SK-MEL-5 (cell line): ENCODE data around the gene ARF3. TPM values are rescaled to one million over a fixed set of nuclear protein-coding genes. Genes with fewer than 3 reads are reported as not detected.

ENCODE experiments used
- DNase-seq: peaks from one replicate; pipeline ENCODE4 v3.0.0-alpha.2; 2016; ENCODE audit warnings: low read depth, low spot score
- in situ Hi-C: cut with HindIII; loops from 2 replicates; pipeline ENCODE4 v1.10.0; 2016; ENCODE audit warnings: low sequenced_read_pairs, high pct_unique_total_duplicates, low pct_unique_long_range_greater_than_20kb
- polyA plus RNA-seq, 2 experiments: library from polyadenylated mRNA; depleted of rRNA; stranded (reverse); fragments of >200 nt; gene quantifications; 2 replicates each; pipeline ENCODE4 v1.2.3, GENCODE V29; 2015
- total RNA-seq: library from RNA; depleted of rRNA; stranded (reverse); fragments of >200 nt; shearing (Covaris generic); gene quantifications from 2 replicates; pipeline ENCODE4 v1.2.3, GENCODE V29; 2014; rRNA removed

The ARF3 gene
- 92.3 and 95.8 TPM in 2 replicates for total RNA-seq
- polyA plus RNA-seq (2015; cell fraction: cytosol; rRNA removed): 169 and 225 TPM in 2 replicates
- polyA plus RNA-seq (2015; cell fraction: nucleus; rRNA removed): 61.2 and 62.2 TPM in 2 replicates

DNA sequence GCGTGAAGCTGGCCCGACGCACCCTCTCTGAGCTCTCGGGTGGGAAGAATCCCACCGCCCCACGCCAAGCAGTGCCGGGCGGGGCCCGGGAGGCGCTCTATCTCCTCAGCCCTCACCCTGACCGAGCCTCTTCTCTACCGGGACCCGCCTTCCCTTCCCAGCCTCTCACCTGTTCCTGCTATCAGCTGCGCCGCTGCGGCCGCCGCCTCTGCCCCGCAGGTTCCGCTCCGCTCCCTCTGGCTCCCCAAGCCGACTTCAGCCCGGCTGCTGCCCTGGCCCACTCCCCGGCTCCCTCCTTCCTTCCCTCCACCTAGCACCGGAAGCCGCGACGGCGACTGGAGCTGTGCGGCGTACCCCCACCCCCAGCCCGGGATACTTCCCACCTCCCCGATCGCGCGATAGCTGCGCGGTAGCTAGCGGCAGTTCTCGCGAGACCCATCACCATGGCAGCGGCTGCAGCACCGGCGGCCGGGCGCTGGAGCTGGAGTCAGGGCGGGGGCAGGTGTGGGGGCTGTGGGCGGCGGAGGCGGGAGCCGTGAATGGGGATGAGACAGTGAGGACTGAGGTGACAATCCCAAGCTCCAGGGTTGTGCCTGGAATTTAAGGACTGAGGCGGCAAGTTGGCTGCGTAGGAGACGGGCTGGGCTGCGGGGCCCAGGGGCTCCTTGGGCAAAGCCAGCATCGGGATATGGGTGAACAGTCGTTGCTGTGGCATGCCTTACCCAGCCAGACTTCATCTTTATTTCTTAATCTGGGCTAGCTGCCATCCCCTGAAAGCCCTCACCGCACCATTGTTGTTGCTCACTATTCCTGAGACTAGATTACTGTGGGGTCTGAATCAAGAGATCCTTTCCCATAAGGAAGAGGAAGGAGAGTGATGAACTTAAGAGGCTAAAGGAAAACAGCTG lies at the start of gene ARF3:
TSS of gene ARF3 (minus strand) at position 347 of the 908 bp plus-strand sequence. CDS start 16,392 bp downstream, outside the sequence.
- peak; percentile 93 for DNase-seq
- in situ Hi-C loops: no loop called here

- in situ Hi-C loops: no loop called here
- DNase-seq: no peak
Measured at GRCh38 chr12:49000346-49000745, 43.1 kb upstream of the ARF3 start.

- in situ Hi-C loops: no loop called here
Measured at GRCh38 chr12:48999371-49000131, 42.3 kb upstream of the ARF3 start, which contains the start of gene DDN. Gene DDN (minus strand): TSS chr12:48999375. CDS start chr12:48999287, 88 bp downstream.

DNA sequence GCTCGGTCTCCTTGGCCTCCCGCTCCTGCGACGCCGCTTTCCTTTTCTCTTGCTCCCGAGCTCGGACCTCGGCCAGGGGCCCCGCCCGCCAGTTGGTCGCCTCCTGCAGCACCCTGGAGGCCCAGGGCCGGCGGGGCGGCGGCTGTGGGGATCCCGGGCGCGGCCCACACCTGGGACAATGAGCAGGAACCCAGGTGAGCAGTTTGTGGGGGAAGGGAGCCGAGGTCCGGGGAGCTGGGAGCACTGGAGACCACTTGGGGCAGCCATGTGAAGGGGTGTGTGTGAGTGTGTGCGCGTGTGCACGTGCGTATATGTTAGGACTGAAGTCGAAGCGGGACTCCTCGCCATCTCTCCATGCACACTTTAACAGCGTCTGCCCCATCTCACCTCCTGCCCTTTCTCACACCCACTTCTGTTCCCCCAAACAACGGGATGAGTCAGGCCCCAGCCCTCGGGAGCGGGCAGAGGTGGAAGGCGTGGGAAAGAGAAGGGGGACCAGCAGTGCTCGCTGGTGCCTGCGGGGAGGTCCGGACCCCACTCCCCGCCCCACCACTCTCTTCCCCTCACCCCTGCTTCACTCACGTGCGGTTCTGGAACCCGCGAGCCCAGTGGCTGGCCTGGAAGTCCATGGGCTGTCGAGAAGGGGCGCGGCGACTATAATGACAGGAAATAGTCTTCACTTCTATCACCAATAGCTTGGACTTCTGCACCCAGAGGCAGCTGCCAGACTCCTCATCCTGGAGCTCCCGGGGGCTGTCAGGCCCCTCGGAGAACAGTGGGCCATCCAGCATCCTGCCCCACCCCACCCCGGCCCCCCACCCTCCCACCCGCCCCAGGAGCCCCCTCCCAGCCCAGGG lies 41.4 kb upstream of the ARF3 start:
- in situ Hi-C loops: no loop called here
- no peak for DNase-seq

More at GRCh38 chr12:48999371-49000131, 42.3 kb upstream of the ARF3 start, which contains the start of gene DDN:
- no peak for DNase-seq

DNA sequence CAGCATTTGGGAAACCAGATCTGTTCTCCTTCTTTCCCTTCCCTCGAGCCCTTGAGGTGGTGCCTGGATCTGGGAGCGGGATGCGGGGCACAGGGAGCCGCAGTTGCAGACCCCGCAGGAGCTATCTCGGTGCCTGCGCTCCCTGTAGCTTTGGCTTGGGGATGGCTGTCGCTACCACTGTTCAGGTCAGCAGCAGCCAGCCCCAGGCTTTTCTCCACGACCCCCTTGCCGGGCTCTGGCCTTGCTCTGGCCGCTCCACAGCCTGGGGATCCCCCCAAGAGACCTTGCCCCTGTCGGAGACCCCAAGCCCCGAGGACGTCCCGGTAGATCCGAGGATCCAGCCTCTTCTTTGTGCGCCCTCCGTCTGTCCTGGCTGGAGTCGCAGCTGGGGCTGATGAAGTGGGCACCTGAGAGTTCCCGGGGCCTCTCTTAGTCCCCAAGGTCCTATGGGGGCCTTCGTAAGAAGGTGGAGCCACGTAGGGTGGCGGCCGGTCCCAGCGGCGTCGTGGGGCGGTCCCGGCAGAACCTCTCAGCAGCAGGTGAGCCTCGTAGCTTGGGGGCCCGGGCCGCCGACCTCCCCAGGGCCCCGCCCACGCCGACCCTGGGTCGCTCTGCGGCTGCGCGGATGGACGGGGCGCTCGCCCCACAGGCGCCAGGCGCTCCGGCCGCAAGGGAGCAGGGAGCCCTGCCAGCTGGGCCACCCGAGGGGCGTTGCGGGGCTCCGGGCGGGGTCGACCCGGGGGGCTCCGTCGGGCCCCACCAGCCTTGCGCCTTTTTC lies 40.6 kb upstream of the ARF3 start:
- in situ Hi-C loops: no loop called here
- DNase-seq: no peak

GRCh38 chr12:48996794-48997718 lies 39.8 kb upstream of the ARF3 start:
- in situ Hi-C loops: no loop called here
- DNase-seq: no peak

DNA sequence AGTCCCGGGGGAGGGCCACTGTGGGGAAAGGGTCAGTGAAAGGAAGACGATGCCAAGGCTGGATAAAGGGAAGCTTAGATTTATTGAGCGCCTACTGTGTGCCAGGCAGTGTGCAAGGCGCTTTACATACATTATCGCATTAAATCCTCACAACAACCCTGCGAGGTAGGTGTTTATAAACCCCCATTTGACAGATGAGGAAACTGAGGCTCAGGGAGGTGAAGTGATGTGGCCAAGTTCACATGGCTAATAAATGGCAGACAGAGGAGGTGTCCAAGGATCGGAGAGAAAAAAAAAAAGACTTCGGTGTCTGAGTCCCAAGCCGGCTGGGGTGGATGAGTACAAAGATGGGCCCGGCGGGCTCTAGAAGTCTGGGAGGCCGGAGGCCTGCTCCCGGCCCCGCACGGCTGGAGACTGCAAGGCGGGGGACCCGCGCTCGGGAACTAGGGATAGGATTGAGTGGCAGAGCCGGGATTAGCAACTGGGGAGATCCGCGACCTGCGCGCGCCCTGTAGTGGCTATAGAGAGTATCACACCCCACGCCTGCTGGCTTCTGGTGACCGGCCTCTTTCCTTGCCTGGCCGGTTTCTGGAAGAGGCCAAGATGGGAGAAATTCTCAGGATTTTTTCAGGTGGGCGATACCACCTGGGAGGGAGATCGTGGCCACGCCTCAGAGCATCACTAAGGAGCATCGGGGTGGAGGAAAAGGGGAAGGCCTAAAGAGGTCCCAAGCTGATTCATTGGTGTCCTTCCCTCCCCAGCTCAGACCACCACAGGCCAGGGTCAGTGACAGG lies 38.0 kb upstream of the ARF3 start:
- in situ Hi-C loops: no loop called here

DNA sequence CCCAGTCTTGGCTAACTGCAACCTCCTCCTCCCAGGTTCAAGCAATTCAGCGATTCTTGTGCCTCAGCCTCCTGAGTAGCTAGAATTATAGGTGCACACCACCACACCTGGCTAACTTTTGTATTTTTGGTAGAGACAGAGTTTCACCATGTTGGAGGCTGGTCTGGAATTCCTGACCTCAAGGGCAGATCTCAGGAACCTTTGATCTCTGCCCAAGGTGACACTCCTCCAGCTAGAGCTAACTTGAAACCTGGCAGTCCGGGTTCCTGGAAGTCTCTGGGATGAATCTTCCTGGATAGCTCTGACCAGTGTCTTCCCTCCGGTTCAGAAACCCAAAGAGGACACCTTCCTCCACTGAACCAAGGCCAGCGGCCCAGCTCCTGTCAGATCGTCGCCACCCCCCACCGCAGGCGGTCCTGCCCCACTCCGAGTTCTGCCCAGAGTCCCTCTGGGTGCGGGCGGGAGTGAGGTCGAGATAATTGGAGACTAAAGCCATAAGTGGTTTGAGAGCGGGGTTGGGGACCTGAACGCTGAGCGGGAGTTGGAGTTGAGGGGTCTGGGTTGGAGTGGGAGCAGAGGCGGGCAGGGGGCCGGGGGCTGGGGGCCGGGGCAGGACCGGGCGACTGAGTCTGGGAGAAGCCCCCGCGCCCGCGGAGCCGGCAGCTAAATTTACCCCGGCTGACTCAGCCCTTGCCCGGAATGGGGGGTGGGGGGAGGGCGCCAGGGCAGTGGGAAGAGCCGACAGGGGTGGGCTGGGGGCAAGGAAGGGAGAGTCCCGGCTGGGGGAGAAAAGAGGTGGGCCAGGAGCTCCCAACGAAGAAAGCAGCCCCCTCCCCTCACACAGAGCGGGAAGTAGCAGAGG lies 37.2 kb upstream of the ARF3 start:
- no peak for DNase-seq
- in situ Hi-C loops: no loop called here

More for the DNA sequence above, 38.0 kb upstream of the ARF3 start:
- peak; percentile 85 for DNase-seq

GRCh38 chr12:48993787-48994186 lies 36.5 kb upstream of the ARF3 start:
- in situ Hi-C loops: no loop called here
- no peak for DNase-seq

DNA sequence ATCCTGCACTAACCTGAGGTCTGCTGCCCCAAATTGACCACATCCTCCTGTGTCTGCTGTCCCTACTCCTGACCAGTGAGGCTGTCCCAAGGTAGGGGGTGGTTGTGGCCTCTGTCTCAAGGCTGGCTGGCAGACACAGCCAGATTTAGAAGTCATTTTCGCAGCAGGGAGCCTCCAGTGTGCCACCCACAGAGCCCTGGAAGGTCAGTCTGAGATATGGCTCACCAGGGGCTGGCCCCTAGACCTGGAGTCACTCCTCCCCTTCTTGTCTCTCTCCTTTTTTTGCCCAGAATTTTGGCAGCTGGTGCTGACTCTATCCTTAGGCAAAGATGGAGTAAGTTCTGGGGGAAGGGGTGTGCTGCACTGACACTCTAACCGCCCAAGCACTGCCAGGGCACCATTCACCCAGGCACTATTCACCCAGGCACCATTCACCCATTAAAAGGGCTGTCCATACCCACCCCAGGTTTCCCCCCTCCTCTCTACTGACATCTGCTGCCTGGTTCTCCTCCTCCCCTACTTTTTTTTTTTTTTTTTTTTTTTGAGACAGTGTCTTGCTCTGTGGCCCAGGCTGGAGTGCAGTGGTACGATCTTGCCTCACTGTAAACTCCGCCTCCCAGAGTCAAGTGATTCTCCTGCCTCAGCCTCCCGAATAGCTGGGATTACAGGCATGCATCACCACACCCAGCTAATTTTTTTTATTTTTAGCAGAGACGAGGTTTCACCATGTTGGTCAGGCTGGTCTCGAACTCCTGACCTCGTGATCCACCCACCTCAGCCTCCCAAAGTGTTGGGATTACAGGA lies 34.2 kb upstream of the ARF3 start:
- in situ Hi-C loops: no loop called here
- no peak for DNase-seq

DNA sequence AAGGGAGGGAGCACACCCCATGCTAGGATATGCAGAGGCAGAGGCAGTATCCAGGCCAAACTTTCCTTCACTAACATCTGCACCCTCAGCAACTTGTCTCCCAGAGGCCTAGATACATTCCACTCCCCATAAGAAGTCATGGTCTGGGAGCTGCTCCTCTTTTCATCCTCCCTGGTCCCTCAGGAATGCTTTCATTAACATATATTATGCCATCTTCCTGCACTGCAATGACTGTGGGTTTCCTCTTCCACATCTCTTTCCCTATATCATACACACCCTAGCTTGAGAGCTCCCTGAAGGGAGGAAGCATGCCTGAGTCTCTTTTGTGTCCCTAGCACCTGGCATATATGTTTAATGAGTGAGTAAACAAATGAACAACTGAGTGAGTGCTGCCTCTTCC lies 33.3 kb upstream of the ARF3 start:
- no peak for DNase-seq
- in situ Hi-C loops: no loop called here

DNA sequence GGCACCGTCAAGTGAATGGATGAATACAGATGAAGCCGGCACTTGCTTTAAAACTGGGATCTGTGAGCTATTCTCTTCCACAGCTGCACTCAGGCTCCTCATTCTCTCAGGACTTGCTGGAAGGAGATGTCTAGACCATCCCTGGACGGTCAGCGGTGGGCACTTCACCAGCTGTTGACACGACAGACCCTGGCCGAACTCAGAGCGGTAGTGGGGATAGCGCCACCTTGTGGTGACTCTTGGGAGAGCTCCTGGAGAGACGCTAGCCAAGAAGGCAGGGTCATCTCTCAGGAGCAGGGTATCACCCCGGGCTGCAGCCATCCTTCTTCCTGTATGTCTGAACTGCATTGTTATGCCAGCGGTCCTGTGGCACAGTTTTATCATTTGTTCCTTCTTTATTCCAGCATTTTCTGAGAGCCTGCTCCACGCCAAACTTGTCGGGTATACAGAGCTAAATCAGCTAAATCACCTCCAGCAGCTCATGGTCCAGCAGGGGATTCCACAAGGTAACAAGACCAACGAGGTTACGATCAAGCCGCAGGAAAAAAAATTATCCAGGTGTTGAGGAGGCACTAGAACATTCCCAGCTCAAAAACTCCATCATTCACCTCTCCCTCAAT lies 30.9 kb upstream of the ARF3 start:
- in situ Hi-C loops: no loop called here
- peak; percentile 74 for DNase-seq

DNA sequence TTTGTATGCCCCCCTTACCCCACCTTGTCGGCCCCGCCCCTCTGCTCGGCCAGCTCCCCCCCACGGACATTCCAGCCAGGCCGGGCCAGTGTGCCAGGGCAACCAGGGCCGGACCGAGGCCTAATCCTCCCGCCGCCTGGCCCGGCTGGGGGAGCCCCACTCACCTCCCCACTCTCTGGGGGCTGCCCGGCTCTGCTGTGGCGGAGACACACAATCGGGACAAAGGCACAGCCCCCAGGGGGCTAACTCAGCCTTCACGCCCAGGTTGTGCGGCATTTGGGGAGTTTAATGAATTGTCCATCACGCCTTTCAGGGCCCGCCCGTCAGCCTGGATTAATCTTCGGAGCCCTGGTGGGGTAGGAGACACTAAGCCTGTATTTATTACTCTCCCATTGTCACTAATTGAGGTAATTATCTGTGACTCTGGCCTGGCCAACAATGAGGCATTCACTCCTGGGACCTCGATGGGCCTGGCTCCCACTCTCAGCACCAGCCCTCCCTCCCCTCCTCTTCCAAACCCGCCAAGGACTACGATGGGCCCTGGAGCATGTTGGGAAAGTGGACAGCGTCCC lies 29.5 kb upstream of the ARF3 start:
- in situ Hi-C loops: no loop called here
- no peak for DNase-seq
